Fibroblast of skin of left quadriceps (primary cell): ENCODE data around the gene UNC13B.
"Not testable (repeated sequence)": the region's sequence is repeated elsewhere in the genome, so short reads cannot be mapped to it uniquely, and the experiment has no call there.

Source experiments
- DNase-seq, 2 experiments: peaks; one replicate each; pipeline ENCODE4 v3.0.0-alpha.2; 2013; ENCODE audit warnings: low read depth in 2 of 2

UNC13B gene

DNA sequence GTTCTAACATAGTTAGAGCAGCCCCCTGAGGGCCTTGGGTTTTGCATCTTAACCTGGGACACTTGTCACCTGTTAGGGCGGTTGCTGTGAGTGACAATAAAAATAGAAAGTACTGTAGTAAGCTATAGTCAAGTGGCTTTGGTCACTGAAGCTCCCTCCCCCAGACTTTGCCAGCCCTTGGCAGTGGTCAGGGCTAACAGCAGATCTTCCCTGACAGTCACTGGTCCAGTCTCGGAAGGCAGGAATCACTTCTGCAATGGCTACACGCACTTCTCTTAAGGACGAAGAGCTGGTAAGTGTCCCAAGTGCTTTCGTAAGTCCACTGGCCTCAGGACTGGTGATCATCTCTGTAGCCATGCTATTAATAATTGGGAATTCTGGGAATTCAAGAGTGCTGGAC is 213.1 kb downstream of the UNC13B start:
- no peak for DNase-seq

DNA sequence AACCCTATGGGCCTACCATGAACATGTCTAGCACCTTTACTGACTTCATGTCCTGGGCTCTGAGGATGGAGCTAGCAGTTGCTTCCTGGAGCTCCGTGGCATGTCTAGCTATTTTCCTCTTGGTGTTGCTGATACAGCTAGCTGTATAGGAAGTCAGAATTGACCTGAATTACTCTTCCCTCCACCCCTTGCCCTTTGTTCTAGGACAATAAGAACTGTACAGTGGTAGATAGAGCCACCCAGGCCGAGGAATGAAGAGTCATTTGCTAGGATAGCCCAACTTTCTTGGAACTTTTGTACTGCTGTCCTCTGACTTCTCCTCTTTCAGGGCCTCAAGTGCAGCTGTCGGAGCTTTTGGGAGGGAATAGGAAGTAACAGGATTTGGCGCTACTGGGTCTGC is 218.2 kb downstream of the UNC13B start:
- no peak for DNase-seq

DNA sequence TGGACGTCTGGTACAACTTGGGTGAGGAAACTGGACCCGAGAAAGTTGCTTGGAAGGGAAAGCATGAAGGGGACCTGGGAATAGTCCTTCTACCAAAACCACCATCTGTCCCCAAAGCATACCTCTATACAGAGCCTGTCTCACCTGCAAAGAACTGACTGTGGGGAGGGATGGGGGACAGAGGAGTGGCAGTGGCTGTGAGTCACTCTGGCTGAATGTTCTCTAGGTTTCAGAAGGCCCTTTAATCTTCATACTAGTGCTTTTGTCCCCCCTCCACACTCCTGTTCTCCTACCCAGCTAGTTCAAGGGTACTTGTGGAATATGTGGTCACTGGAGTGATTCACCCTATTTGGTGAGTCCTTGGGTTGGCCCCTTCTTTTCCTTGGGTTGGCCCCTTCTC is 218.8 kb downstream of the UNC13B start:
- DNase-seq, result no peak

DNA sequence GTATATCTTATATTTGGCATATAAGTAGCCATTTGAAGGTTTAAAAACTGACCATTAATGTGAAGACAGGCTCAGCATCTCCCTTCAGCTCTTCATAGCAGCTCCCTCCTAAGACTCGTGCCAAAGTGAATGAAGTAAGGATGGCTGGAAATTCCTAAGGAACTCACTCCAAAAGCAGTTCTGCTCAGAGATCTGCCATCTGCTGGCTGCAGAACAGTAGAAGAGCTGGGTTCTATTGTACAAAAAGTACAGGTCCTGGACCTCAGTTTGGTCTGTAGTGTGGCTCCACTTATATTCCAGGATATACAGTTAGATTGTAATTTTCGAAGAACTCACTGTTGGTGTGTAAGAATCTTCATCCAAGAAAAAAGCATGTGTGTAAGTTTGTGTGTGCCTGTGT is 223.2 kb downstream of the UNC13B start:
- DNase-seq, result peak; percentile 29 to 36

DNA sequence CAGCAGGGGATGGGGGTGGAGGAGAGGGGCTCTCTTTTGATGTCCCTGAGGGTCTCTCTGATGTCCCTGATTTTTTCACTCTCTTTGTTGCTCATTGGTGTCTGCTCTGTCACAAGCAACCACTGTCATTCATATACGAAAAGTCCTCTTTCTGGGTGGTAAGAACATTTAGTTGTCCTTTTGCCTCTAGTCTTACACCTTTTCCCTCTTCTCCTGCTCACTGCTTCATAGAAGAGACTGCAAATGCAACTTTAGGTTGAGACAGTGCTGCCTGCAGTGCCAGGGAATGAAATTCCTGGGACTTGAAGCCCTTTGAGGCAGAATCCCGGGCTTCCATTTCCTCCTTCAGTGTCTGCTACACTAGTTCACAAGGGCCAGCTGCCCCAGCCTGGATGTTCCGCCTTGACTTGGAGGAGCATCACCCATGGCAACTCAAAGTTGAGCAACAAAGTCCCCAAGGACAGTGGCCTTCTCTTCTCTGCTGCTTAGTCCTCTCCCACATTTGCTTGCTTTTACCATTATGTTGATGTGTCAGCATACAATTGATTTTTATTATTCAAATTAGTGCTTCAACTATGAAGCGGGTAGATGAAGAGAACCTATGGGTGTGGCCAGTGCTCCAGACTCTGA is 233.4 kb downstream of the UNC13B start:
- no peak for DNase-seq

DNA sequence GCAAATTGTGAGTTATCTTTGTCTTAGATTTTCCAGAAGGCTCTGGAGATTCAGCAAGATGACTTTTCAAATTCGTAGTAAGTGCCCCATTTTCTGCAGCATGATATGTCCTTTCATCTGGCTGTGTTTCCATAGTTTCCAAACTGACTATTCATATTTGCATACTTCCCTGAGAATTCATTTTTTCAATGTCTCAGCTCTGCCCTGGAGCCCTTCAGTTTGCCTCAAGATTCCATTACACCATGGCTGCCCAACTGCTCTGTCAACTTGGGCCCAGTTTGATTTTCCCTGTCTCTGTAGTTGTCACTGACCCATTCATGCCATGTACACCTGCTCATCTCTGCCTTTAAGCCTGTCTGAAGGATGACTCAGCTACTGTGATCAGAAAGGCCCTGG is 233.9 kb downstream of the UNC13B start:
- no peak for DNase-seq

DNA sequence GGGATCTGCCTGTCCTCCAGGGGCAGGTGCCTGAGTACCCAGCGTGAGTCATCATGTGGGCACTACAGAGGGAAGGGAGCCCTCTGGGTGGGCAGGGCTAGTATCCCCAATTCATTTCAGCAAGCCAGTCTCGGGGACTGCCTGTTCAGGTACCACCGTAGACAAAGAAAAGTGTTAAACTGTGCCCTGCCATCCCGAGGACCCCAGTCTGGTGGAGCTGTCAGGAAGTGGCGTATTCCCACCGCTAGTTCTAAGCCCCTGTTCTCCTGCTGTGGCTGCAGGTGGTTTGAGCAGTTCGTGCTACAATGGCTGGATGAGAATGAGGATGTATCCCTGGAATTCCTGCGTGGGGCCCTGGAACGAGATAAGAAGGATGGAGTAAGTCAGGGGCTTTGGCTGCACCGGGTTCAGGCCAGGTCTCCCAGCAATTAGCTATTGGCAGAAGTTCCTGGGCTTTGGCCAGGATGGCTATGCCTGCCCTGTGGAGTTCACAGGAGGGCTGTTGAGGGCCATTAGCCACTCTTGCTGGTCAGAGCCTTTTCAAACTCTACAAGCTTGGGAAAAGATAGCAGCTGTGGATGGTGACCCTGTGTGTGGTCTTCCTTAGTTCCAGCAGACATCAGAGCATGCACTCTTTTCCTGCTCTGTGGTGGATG is 234.9 kb downstream of the UNC13B start:
- no peak for DNase-seq

DNA sequence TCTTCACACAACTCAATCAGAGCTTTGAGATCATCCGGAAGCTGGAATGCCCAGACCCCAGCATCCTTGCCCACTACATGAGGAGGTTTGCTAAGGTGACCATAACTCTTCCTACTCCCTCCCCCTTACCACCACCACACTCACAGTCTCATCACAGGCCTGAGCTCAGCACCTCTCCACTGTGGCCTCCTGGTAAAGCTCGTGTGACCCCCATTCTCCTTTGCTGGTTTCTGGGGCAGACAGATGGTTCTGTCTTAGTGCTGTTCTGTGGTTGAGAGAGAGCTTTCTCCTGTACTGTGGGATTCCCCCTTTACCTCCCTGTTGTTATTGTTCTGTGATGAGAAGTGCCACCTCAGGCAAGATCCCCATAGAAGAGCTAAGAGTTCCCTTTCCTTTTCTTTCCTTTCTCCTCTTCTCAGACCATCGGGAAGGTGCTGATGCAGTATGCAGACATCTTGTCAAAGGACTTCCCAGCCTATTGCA is 235.4 kb downstream of the UNC13B start:
- no peak for DNase-seq

DNA sequence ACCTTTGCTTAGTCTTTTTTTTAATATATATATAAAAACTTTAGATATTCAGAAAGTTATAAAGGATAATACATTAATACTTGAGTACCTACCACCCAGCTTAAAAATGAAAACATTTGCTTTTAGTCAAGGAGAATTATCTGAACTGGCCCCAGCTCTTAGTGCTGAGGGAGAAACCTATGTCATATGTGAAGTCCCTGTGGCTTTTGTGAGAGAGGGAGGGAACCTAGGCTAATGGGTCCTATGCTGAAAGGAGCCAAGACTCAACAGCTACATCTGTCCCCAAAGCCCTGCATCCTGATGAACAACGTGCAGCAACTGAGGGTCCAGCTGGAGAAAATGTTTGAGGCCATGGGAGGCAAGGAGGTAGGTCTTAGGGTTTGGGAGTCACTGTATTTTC is 236.1 kb downstream of the UNC13B start:
- DNase-seq, result no peak

DNA sequence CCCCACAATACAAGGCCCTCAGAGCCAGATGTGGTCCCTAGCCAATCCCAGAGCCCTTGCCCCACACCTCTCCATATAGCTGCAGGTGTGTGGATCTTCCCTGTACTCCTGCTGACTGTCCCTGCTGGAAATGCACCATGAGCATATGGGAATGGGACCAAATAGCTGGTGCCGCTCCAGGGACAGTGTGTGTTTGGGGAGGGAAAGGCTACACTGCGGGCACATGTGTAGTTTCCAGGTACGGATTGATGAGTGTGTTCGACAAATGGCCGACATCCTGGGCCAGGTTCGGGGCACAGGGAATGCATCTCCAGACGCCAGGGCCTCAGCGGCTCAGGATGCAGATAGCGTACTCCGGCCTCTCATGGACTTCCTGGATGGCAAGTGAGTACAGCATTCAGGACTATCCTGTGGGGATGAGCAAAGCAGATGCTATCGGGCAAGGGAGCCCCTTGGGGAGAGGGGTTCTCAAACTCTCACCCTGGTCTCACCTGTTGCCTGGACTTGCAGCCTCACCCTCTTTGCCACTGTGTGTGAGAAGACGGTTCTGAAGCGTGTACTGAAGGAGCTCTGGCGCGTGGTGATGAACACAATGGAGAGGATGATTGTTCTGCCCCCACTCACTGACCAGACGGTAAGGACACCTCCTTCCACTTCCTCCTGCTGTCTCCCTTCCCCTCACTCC is 237.0 kb downstream of the UNC13B start:
- no peak for DNase-seq

DNA sequence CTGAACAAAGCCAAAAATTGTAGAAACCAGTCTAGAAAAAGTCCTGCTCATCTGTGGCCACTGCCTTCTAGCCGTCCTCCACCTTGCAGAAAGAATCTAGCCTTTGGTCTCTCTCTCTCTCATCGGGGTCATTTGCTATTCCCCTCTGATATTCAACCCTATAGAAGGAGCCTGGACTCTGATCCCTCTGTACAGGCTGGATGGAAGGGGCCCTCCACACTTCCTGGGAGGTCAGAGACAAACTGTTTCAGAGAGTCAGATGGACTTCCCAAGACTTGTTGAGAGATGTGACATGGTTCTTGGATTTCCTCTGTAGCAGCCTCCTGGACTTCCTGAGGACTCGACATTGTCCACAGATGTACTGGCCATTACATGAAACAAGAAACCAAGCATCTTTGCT is 243.1 kb downstream of the UNC13B start:
- DNase-seq, result no peak

DNA sequence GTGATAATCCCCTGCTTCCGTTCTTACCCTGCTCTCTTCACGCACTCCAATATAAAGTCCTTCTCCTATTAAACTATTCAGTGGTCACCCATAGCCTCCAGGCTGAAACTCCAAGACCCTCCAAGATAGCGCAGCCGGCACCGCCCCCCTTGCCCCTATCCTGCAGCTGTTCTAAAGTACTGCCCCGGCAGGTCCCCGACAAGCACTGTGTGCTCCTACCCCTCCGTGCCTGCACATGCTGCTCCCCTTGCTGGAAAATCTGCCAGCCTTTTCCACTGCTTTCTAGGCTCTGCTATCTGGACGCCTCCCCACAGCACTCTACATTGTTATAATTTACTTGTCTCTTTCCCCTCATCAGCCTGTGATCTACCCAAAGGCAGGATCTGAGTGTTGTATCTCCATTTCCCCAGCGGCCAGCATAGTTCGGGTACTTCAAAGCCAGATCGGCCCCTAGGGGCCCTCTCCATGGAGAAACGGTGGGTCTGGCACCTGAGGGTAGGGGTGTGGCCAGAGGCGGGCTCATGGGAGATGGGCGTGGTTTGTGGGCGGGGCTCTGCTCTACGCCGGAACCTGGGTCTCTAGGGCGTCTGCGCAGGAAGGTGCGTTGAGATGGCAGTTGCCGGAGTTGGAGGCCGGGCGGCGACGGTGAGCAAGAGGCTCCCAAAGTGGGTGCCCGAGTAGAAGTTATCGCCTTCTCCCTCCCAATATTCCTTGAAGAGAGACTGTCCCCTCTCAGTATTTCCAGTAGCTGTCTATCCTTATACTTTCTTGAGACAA is 244.6 kb downstream of the UNC13B start:
- DNase-seq, result no peak

DNA sequence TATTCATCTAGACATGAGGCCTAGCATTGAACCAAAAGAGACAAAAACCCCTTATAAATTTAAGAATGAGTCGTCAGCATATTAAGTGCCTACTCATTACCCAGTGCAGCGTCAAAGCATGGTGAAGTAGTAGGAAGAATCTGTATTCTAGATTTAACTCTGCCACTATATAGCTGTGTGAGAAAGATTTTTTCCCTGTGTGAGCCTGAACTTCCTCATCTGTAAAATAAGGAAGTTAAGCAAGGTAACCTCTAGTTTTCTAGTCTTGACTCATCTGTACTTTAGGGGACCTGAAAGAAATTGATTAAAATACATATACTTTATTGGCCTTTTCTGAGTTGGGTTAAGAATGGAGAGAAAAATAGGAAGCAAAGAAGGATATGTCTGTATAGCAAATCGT is 246.0 kb downstream of the UNC13B start:
- no peak for DNase-seq

DNA sequence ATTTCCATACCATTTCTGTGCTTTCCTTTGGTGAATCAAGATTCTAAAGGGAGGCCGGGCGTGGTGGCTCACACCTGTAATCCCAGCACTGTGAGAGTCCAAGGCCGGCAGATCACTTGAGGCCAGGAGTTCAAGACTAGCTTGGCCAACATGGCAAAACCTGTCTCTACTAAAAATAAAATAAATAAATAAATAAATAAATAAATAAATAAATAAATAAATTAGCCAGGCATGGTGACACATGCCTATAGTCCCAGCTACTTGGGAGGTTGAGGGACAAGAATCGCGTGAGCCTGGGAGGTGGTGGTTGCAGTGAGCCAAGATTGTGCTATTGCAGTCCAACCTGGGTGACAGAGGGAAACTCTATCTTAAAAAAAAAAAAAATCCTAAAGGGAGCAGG is 247.6 kb downstream of the UNC13B start:
- DNase-seq, result not testable (repeated sequence)

DNA sequence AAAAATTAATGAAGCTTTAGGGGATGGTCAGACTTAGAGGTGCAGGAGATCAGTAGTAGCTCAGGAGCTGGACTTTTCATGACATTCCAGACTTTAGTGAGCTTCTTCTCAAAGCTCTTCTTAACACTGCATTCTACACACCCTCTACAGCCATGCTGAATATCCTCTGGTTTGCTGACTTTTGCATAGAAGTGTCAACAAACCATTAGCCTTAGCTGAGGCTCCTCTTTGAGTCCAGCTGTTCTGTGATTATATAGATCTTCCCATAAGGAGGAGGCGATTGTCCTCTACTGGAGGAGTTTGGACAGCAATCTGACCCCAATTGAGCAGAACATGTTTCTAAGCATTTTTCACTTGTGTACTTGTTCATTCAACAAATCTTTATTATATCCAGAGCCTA is 253.1 kb downstream of the UNC13B start:
- DNase-seq, result no peak

DNA sequence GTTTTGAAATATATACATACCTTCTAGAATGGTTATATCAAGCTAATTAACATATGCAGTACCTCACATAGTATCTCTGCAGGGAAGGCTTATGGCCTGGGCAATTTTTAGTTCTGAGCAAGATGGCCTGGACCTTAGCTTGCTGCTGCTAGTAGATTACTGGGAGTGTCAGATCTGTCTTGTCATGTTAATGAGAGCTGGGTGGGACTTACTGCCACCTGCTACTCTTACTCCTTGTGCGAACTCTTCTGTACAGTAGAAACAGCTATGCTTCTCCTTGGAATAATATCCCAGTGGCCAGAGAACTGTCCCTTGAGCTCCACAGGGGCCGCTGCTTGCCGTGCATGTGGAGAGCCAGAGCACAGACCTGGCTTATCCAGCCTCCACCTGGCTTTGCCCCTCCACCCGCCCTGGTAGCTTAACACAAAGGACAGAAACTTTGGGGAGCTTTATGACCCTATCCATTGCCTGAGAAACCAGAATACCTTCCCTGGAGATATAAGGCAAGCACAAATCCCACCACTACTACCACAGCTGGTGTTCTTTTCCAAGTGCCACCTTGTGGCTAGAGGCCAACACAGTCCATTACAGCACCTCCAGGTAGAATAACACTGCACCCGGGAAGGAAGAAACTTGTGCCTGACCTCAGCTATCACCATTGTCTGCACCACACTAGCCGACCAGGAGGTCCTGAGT is 253.7 kb downstream of the UNC13B start:
- DNase-seq, result no peak

DNA sequence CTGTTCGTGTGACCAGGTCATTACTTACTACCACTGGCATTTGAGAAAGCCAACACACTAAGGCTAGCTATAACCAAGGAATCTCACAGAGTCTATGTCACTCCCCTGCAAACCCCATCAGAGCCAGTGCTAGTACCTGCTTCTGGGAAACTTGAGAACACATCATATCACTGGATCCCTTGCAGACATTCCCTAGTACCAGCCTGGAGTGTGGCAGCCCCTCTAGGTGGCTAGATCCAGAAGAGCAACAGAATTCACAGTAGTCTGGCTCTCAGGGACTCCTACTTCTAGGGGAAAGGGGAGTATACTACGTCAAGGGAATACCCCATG is 254.3 kb downstream of the UNC13B start:
- DNase-seq, result no peak

DNA sequence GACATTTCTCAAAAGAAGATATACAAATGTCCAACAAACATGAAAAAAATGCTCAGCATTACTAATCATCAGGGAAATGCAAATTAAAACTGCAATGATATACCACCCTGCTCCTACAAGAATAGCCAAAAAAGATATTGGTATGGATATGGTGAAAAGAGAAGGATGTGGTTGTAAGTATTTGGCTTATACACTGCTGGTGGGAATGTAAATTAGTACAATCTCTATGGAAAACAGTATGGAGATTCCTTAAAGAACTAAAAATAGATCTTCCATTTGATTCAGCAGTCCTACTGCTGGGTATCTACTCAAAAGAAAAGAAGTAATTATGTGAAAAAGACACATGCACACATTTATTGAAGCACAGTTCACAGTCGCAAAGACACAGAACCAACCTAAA is 260.5 kb downstream of the UNC13B start:
- DNase-seq, result no peak

DNA sequence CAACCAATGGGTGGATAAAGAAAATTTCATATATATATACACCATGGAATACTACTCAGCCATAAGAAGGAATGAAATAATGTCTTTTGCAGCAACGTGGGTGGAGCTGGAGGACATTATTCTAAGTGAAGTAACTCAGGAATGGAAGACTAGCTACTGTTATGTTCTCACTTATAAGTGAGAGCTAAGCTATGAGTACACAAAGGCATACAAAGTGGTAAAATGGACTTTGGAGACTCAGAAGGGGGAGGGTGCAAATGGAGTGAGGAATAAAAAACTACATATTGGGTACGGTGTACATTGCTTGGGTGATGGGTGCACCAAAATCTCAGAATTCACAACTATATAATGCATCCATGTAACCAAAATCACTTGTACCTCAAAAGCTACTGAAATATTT is 260.9 kb downstream of the UNC13B start:
- no peak for DNase-seq

DNA sequence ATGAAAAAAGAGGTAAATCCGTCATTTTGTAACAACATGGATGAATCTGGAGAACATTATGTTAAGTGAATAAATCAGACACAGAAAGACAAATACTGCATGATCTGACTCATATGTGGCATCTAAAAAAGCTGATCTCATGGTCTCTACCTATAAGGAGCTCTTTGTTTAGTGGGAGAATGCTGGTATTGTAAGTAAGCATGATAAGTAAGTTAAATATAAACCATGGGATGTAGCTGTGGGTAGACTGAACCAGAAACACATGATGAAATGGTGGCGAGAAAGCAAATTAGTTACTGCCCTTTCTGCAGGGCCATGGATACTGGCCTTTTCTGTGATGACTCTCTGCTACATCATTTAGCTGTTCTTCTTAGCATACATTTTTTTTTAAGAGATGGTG is 261.7 kb downstream of the UNC13B start:
- DNase-seq, result no peak

DNA sequence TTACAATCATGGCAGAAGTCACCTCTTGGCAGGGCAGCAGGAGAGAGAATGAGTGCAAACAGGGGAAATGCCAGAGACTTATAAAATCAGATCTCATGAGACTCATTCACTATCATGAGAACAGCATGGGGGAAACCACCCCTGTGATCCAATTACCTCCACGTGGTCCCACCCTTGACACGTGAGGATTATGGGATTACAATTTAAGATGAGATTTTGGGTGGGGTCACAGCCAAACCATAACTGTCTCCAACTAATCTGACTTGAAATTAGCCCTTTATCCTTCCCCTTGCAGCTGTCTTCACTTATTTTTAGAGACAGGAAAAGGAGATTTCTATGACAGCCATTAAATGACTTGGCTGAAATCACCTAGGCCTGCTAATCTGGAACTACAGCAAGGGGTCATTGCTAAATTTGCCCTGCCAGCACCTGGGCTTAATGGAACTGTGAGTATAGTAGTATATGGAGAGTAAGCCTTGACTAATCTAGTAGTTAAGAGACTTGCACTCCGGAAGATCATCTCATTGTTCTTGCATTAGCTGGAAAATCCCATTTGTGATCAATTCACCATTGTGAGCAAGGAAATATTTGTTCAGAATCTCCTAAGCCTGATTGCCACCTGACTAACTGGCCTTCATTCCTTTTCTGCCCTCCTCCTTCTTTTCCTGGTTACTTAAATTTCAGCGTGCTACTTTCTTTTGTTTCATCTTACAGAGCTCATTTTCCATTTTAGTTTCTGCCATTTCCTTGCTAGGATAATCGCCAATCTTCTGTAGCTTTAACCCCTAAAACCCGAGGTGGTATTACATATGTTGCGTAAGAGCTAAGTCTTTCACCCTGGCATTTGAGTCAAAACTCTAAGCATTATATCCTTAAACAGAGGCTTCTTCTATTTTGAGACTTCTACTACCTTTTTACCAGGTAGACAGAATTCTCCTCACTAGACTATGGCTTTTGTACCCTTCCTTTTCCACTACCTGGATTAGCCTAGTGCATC is 262.8 kb downstream of the UNC13B start:
- no peak for DNase-seq
